ENCODE measurements around the gene TMEM8B. TPM values are rescaled to one million over a fixed set of nuclear protein-coding genes. Genes with fewer than 3 reads are reported as not detected.

The TMEM8B gene
- total and polyA plus RNA-seq, 10 of the 15 experiments (the other 5 are each of a cell fraction or from before 2014, with no cell fraction given): 0.19 to 7.6 (median 2.5) TPM

DNA sequence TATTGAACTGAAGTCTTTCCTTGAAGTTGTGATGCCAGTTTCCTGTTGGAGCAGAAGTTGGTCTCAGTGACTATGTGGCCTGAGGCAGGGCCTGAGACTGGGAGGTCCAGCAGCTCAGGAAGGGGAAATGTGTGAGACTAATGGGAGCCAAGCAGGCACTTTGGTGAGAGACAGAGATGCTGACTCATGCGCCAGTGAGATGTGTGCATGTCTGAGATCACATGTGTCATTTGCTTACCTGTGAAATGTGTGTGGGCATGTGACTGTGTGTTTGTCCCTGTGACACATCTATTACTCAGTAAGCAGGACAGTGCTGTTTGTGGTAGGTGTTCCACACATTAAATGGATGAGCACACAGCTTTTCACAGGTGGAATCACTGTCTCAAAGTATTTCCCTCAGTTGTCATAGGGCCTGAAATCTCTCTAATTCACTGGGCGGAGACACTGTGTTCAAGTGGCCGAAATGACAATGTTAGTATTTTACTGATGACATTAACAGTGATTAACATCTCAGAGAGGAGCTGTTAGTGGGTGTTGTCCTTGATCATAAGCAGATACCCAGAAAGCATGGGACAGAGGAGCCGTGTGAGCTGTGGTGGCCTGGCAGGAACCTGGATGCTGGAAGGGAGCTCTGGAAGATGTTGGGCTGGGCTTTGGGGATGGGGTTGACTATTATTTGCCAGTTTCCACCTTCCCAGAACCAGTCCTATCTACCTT is 30.2 kb upstream of the TMEM8B start (continued):
- TF ChIP-seq E4F1 (IDR thresholded peaks at IDR 0.05; ENCODE audit: borderline replicate concordance, partially characterized antibody) (no peak), CTCF (IDR thresholded peaks at IDR 0.05 in 2 of 3, conservative IDR thresholded peaks at IDR 0.05 in 1 of 3; ENCODE audit: control insufficient read depth in 2 of 3, extremely low read depth in 1 of 3, insufficient read depth in 1 of 3, low read depth in 3 of 3, low read length in 3 of 3) (no peak), MTA2 (IDR thresholded peaks at IDR 0.05; ENCODE audit: low read depth) (no peak), NBN (IDR thresholded peaks at IDR 0.05) (no peak)

DNA sequence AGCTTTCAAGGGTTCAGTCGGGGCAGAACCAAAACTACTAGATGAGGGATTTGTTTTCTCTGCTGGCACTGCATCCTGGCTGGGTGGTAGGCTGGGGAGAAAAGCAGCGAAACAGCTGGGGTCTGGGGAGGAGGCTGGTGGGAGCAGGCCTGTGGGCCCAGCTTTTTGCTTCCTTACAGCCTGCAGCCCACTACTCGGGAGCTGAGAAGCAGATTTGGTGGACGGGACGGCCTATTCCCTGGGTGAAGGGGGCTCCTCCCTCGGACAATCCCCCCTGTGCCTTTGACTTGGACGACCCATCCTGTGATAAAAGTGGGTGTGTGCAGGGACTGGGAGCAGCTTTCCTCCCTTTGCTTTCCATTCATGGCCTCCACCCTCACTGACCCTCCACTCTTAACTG is 28.5 kb upstream of the TMEM8B start:
- ChIA-PET SMC1A (ENCODE audit: uncharacterized antibody, unreplicated experiment) (no interaction called here), POLR2A (no interaction called here), CTCF (interaction anchor here (1.2 kb wide), 1 partner anchor 10 kb away, joined by 4 read pairs; no protein-coding TSS in a partner anchor), RAD21 (ENCODE audit: unreplicated experiment) (no interaction called here)
- FAIRE-seq (no peak), ATAC-seq (no peak), DNase-seq (ENCODE audit: low read depth, low spot score) (no peak)
- Histone ChIP-seq H3K4me2 (ENCODE audit: control insufficient read depth, insufficient read depth) (no peak overlapping the region), H3K9me3 (replicated peaks; ENCODE audit: control insufficient read depth, insufficient read depth, low read length) (no peaks in the 10 kb centered on the region), H3K36me3 (ENCODE audit: control insufficient read depth in 2 of 2, insufficient read depth in 2 of 2, low read length in 1 of 2) (peaks cover 0 to 17% of the 10 kb centered on the region in 2 experiments; a peak in 2 of 4 replicates), H2AFZ (ENCODE audit: control insufficient read depth, low read depth, low read length) (no peak overlapping the region), H3K4me1 (ENCODE audit: control insufficient read depth, insufficient read depth, low read length) (peaks cover 21% of the 10 kb centered on the region), H3K27ac (ENCODE audit: control insufficient read depth, insufficient read depth) (no peak overlapping the region), H3K27me3 (replicated peaks in 1 of 2; ENCODE audit: control insufficient read depth in 2 of 2, insufficient read depth in 2 of 2, low read length in 1 of 2) (no peaks in the 10 kb centered on the region), H4K20me1 (ENCODE audit: control insufficient read depth, insufficient read depth) (no peaks in the 10 kb centered on the region), H3K4me3 (no peak overlapping the region), H3K9ac (ENCODE audit: control insufficient read depth, insufficient read depth, low read length) (no peak overlapping the region), H3K79me2 (ENCODE audit: control insufficient read depth, insufficient read depth, low read length) (no peaks in the 10 kb centered on the region)
- 88% methylated on average over 6 of the region's 7 CpGs for WGBS (ENCODE audit: insufficient coverage, insufficient replicate concordance, low lambda C conversion rate, missing lambda C conversion rate)
- in situ Hi-C loops (cut with MboI): no loop called here
- no TSS peak for BruUV-seq (replicated peaks)
- intact Hi-C loops (cut with micrococcal nuclease; ENCODE audit: unreplicated experiment): no loop called here
- no peak for TF ChIP-seq SREBF1 (IDR thresholded peaks at IDR 0.05; ENCODE audit: low read length)
- no peak for TF ChIP-seq ZBTB4 (CRISPR knock-in tag; IDR thresholded peaks at IDR 0.05)
- TF ChIP-seq ZNF207 (IDR thresholded peaks at IDR 0.05; ENCODE audit: borderline replicate concordance): no peak
- no peak for TF ChIP-seq HDGF (IDR thresholded peaks at IDR 0.05)
- TF ChIP-seq BRCA1 (IDR thresholded peaks at IDR 0.05; ENCODE audit: low read depth, low read length): no peak
- no peak for TF ChIP-seq YBX1 (IDR thresholded peaks at IDR 0.05)
- TF ChIP-seq, protein P1, sequence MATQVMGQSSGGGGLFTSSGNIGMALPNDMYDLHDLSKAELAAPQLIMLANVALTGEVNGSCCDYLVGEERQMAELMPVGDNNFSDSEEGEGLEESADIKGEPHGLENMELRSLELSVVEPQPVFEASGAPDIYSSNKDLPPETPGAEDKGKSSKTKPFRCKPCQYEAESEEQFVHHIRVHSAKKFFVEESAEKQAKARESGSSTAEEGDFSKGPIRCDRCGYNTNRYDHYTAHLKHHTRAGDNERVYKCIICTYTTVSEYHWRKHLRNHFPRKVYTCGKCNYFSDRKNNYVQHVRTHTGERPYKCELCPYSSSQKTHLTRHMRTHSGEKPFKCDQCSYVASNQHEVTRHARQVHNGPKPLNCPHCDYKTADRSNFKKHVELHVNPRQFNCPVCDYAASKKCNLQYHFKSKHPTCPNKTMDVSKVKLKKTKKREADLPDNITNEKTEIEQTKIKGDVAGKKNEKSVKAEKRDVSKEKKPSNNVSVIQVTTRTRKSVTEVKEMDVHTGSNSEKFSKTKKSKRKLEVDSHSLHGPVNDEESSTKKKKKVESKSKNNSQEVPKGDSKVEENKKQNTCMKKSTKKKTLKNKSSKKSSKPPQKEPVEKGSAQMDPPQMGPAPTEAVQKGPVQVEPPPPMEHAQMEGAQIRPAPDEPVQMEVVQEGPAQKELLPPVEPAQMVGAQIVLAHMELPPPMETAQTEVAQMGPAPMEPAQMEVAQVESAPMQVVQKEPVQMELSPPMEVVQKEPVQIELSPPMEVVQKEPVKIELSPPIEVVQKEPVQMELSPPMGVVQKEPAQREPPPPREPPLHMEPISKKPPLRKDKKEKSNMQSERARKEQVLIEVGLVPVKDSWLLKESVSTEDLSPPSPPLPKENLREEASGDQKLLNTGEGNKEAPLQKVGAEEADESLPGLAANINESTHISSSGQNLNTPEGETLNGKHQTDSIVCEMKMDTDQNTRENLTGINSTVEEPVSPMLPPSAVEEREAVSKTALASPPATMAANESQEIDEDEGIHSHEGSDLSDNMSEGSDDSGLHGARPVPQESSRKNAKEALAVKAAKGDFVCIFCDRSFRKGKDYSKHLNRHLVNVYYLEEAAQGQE (IDR thresholded peaks at IDR 0.05; ENCODE audit: low read depth, low read length): no peak

Data from GM12878 (cell line).